HG03066 (cell line): ENCODE measurements around the gene CCNB2.
"Not testable (repeated sequence)": the region's sequence is repeated elsewhere in the genome, so short reads cannot be mapped to it uniquely, and the experiment has no call there.

Experiments used
- ATAC-seq: cut with Tn5 transposase; IDR thresholded peaks from one replicate; pipeline ENCODE4 v1.9.1; 2021; ENCODE audit warnings: low read depth; ENCODE audit not compliant: unreplicated experiment

The CCNB2 gene

GRCh38 chr15:59162080-59162479 is 57.1 kb downstream of the CCNB2 start:
- not testable (repeated sequence) for ATAC-seq

- ATAC-seq, result no peak
Observed at GRCh38 chr15:59165726-59166125, 60.8 kb downstream of the CCNB2 start.

GRCh38 chr15:59166166-59166565 is 61.2 kb downstream of the CCNB2 start:
- ATAC-seq, result no peak

- no peak for ATAC-seq
Observed at GRCh38 chr15:59166601-59167265, 61.8 kb downstream of the CCNB2 start.

GRCh38 chr15:59168536-59168935 is 63.6 kb downstream of the CCNB2 start:
- ATAC-seq, result no peak

- no peak for ATAC-seq
Observed at GRCh38 chr15:59169251-59169708, 64.3 kb downstream of the CCNB2 start.

- no peak for ATAC-seq
Observed at GRCh38 chr15:59170295-59171066, 65.5 kb downstream of the CCNB2 start.

GRCh38 chr15:59171067-59171397 is 66.1 kb downstream of the CCNB2 start:
- ATAC-seq, result no peak

- no peak for ATAC-seq
Observed at GRCh38 chr15:59172289-59172901, 67.4 kb downstream of the CCNB2 start.

- ATAC-seq, result no peak
Observed at GRCh38 chr15:59173194-59173593, 68.2 kb downstream of the CCNB2 start.

GRCh38 chr15:59174151-59174834 is 69.3 kb downstream of the CCNB2 start:
- ATAC-seq, result no peak
